ENCODE measurements around the gene GOLGA6L2. TPM values are rescaled to one million over a fixed set of nuclear protein-coding genes. Genes with fewer than 3 reads are reported as not detected.

The GOLGA6L2 gene
- total RNA-seq, 4 donors from 2014 or later, result not detected

DNA sequence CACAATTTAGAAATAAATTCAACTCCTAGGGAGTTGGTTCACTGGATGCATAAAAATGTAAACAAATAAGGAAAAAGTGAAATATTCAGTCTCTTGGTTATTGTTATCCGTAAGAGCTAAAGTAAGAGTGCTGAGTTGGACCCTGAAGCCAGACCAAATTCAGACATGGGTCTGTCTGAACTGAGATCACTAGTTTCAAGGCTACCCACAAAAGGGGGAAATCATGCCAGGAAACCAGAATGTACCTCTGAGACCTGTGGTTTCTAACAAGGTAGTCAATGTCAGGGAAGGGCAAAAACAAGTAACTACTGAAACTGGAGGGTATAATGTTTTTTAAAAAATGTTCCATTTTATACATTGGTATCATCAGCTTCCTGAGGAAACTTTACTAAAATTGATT is 35.2 kb upstream of the GOLGA6L2 start:
- DNase-seq, result no peak
- 83 to 90% methylated on average over 1 of the region's 1 CpG for WGBS, 2 donors
- TF ChIP-seq, protein P1, sequence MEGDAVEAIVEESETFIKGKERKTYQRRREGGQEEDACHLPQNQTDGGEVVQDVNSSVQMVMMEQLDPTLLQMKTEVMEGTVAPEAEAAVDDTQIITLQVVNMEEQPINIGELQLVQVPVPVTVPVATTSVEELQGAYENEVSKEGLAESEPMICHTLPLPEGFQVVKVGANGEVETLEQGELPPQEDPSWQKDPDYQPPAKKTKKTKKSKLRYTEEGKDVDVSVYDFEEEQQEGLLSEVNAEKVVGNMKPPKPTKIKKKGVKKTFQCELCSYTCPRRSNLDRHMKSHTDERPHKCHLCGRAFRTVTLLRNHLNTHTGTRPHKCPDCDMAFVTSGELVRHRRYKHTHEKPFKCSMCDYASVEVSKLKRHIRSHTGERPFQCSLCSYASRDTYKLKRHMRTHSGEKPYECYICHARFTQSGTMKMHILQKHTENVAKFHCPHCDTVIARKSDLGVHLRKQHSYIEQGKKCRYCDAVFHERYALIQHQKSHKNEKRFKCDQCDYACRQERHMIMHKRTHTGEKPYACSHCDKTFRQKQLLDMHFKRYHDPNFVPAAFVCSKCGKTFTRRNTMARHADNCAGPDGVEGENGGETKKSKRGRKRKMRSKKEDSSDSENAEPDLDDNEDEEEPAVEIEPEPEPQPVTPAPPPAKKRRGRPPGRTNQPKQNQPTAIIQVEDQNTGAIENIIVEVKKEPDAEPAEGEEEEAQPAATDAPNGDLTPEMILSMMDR (IDR thresholded peaks at IDR 0.05), result no peak
- no peak for TF ChIP-seq POLR2A (IDR thresholded peaks at IDR 0.05)
- intact Hi-C loops (cut with DNase I), result no loop called here
- Histone ChIP-seq H3K27ac (no peak overlapping the region), H3K36me3 (no peaks in the 10 kb centered on the region), H3K27me3 (no peaks in the 10 kb centered on the region), H3K9me3 (no peaks in the 10 kb centered on the region), H3K4me1 (no peaks in the 10 kb centered on the region), H3K4me3 (no peak overlapping the region)

DNA sequence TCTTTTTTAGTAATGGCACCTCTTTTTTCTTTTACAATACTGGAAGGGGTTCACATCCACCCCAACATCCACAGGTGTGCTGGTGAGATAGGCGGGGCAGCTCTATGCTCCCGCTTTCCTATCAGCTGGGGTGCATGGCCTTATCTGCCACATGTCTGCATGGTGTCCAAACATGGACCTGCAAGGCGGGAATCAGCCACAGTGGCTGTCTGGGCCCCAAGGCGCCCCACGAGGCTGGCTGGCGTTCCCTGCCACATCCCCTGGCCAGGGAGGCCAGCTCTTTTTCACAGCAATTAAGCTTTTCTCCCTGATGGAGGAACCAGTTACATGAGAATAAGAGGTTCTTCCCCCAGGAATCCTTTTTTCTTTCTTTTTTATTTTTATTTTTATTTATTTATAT is 30.9 kb upstream of the GOLGA6L2 start:
- no peaks in the 10 kb centered on the region for H3K9me3 ChIP-seq
- no peaks in the 10 kb centered on the region for H3K4me1 ChIP-seq
- intact Hi-C loops (cut with DNase I), result no loop called here
- no peak for DNase-seq
- no peak overlapping the region for H3K4me3 ChIP-seq
- WGBS, 2 donors, result 75 to 81% methylated on average over 6 of the region's 6 CpGs
- TF ChIP-seq, protein P1 (IDR thresholded peaks at IDR 0.05), result no peak
- no peak for TF ChIP-seq POLR2A (IDR thresholded peaks at IDR 0.05)
- no peak overlapping the region for H3K27ac ChIP-seq
- no peaks in the 10 kb centered on the region for H3K27me3 ChIP-seq
- H3K36me3 ChIP-seq, result no peaks in the 10 kb centered on the region

DNA sequence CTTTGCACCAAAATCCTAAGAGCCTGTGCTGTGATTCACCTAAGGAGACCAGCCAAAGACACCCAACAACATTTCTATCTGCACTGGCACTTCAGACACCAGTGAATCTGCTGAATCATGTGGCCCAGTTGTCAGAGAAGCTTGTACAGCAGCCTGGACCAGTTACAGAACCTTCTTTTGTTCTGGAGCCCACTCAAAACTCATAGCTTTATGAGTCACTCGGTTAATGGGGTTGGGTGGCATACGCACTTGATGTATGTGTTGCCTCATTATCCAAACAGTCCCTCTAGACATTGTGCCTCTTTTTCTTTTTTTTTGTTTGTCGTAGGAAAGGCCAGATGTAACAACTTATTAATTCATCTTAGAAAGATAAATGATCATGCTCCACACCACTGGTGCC is 25.6 kb upstream of the GOLGA6L2 start:
- Histone ChIP-seq H3K27ac (no peak overlapping the region), H3K27me3 (no peaks in the 10 kb centered on the region), H3K36me3 (no peaks in the 10 kb centered on the region), H3K9me3 (no peaks in the 10 kb centered on the region), H3K4me3 (no peak overlapping the region), H3K4me1 (no peaks in the 10 kb centered on the region)
- no peak for TF ChIP-seq POLR2A (IDR thresholded peaks at IDR 0.05)
- TF ChIP-seq, protein P1 (IDR thresholded peaks at IDR 0.05), result no peak
- intact Hi-C loops (cut with DNase I), result no loop called here
- no peak for DNase-seq
- WGBS, 2 donors, result 32 to 63% methylated on average over 3 of the region's 3 CpGs

DNA sequence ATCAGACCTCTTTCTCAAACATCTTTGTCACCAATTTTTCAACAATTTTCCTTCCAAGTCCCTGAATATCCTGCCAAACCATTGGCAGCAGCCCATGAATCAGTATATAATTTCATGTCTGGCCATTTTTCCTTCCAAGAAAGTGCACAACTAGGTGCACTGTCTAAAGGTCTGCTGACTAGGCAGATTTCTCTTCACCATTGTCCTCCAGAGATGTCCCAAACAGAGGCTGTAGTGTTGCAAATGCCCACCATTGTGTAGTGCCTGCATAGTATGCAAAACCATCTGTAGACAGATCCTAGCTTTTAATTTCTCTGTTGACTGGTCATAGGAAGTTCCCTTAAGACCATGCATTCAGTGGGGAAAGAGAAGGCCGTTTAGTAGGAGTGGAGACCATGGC is 25.0 kb upstream of the GOLGA6L2 start:
- Histone ChIP-seq H3K4me3 (no peak overlapping the region), H3K36me3 (no peaks in the 10 kb centered on the region), H3K27ac (no peak overlapping the region), H3K4me1 (no peaks in the 10 kb centered on the region), H3K9me3 (no peaks in the 10 kb centered on the region), H3K27me3 (no peaks in the 10 kb centered on the region)
- intact Hi-C loops (cut with DNase I), result no loop called here
- WGBS, 2 donors, result 55 to 67% methylated on average over 1 of the region's 1 CpG
- no peak for TF ChIP-seq POLR2A (IDR thresholded peaks at IDR 0.05)
- TF ChIP-seq, protein P1 (IDR thresholded peaks at IDR 0.05), result no peak
- DNase-seq, result no peak

DNA sequence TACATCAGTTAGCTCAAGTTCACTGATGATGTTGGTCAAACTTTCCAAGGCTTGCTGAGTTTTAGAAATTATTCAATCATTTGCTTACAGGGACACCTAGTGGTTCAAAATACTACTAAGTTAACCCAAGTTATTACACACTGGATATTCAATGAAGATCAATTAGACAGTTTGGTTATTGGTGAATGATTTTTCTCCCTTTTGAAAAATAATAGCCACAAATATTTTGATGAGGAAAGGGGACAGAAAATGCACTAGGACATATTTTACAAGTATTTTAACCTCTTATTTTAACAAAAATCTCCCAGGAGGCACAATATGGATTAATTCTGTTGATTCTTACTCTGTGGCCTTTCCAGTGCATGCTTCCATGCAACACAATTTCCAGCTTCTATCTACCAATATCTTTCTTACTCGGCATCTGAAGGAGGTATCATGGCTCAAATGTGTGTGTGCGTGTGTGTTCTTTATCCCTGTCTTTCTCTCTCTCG is 20.1 kb upstream of the GOLGA6L2 start:
- TF ChIP-seq POLR2A (IDR thresholded peaks at IDR 0.05), result no peak
- TF ChIP-seq, protein P1 (IDR thresholded peaks at IDR 0.05), result peak in 4 of 6 experiments; percentile 20 to 57 (median 26)
- DNase-seq, result no peak
- intact Hi-C loops (cut with DNase I), result no loop called here
- Histone ChIP-seq H3K4me3 (no peak overlapping the region), H3K27me3 (no peaks in the 10 kb centered on the region), H3K36me3 (no peaks in the 10 kb centered on the region), H3K4me1 (no peaks in the 10 kb centered on the region), H3K9me3 (no peaks in the 10 kb centered on the region), H3K27ac (no peak overlapping the region)
- 73 to 78% methylated on average over 3 of the region's 3 CpGs for WGBS, 2 donors

All from esophagus squamous epithelium (tissue), 5 donors.